Right lobe of liver (tissue), 6 donors: ENCODE data around the gene NARS2. TPM values are rescaled to one million over a fixed set of nuclear protein-coding genes. Genes with fewer than 3 reads are reported as not detected.
A peak's percentile ranks its signal among the peaks of the same experiment; 100 is the strongest.

Experiments used
- ATAC-seq, 4 donors: fragments of 200-7000 bp; cut with Tn5 transposase; one replicate each; pipeline ENCODE4 v1.9.1; 2020; ENCODE audit warnings: mild to moderate bottlenecking in 4 of 4, moderate library complexity in 4 of 4
- DNase-seq, 3 donors: peaks; one replicate each; pipeline ENCODE4 v3.0.0-alpha.2; 2020
- H3K27ac ChIP-seq, 3 donors: fragments of 200-600 bp; one replicate each; pipeline ENCODE4 v1.8.0; 2022
- H3K27me3 ChIP-seq, 2 donors: fragments of 200-600 bp; one replicate each; pipeline ENCODE4 v1.8.0; 2022
- H3K36me3 ChIP-seq, 4 donors: fragments of 200-600 bp; sonication (generic) in 1 of 4; one replicate each; pipeline versions ENCODE4 v1.5.1 to v1.8.0; 2017 to 2022; ENCODE audit warnings: control low read depth in 1 of 4
- H3K4me1 ChIP-seq, 4 donors: fragments of 200-600 bp; sonication (generic) in 1 of 4; one replicate each; pipeline versions ENCODE4 v1.5.1 to v1.8.0; 2017 to 2022; ENCODE audit warnings: control low read depth in 1 of 4
- H3K4me3 ChIP-seq, 3 donors: fragments of 200-600 bp; one replicate each; pipeline ENCODE4 v1.8.0; 2022
- H3K9me3 ChIP-seq, 4 donors: fragments of 200-600 bp; sonication (generic) in 1 of 4; one replicate each; pipeline versions ENCODE4 v1.5.1 to v1.8.0; 2017 to 2022; ENCODE audit warnings: control low read depth in 1 of 4
- POLR2A ChIP-seq: fragments of 450-650 bp; IDR thresholded peaks from one replicate; pipeline ENCODE4 v1.6.1; 2017; ENCODE audit warnings: antibody characterized with exemption, mild to moderate bottlenecking
- WGBS: methylation state at CpG from one replicate; pipeline ENCODE4 v1.1.6; 2018; ENCODE audit warnings: low coverage, low lambda C conversion rate; ENCODE audit not compliant: insufficient coverage; ENCODE audit errors: missing lambda C conversion rate; 5-methylcytosine and 5-hydroxymethylcytosine counted together
- intact Hi-C, 2 donors: fragments of 100-400 bp; cut with DNase I; formaldehyde crosslinking; loops; one replicate each; pipeline versions ENCODE4 v1.11.2 to v1.14.1; 2022
- total RNA-seq, 6 experiments: library from RNA; depleted of rRNA in 2 of 6; stranded (reverse); fragments of >200 nt in 2 of 6; fragmentation: NEBNext Ultra II Directional in 3 of 6; extraction: Animal tissue kit (Norgen Biotek cat#: 25700) in 3 of 6; gene quantifications; one replicate each; pipeline versions ENCODE4 v1.1.0 to v1.2.4, GENCODE V29; 2016 to 2023
- TF ChIP-seq, protein P1 (sequence below), 4 donors: fragments of 200-600 bp in 3 of 4; fragments of 450-650 bp in 1 of 4; IDR thresholded peaks; one replicate each; pipeline versions ENCODE4 v1.5.1 to v1.8.0; 2016 to 2022; ENCODE audit warnings: antibody characterized with exemption in 4 of 4, mild to moderate bottlenecking in 2 of 4
- donor health status: DM: no; HTN: yes; CAD: no.
- donor health status: DM: no; HTN: no; CAD: no.
- donor health status: DM: no; HTN: no; CAD: no.
- donor health status: DM: no; HTN: yes; CAD: no.
- donor health status: DM: no; HTN: yes; CAD: no.

NARS2 gene
- total RNA-seq, 6 experiments from 2014 or later, result 11.5 to 17.4 (median 14.0) TPM

DNA sequence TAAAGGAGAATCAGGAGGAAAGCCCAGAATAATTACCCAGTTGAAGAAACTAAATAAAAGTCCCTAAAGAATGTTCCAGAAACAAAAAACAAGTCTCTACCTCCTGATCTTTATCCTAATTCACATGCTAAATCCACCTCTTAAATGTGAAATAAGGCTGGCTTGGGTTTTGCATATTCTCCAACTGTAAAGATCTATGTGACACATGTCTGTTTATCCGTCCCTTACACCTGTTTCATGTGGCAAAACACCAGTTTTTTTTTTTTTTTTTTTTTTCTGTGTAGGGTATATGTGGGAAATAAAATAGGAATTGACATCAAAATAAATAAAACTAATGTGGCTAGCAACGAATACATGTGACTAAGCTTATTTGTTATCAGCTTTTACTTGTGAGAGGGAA is 70.5 kb downstream of the NARS2 start:
- Histone ChIP-seq H3K36me3 (no peaks in the 10 kb centered on the region), H3K27me3 (no peaks in the 10 kb centered on the region)
- WGBS, result 65% methylated on average over 2 of the region's 2 CpGs

DNA sequence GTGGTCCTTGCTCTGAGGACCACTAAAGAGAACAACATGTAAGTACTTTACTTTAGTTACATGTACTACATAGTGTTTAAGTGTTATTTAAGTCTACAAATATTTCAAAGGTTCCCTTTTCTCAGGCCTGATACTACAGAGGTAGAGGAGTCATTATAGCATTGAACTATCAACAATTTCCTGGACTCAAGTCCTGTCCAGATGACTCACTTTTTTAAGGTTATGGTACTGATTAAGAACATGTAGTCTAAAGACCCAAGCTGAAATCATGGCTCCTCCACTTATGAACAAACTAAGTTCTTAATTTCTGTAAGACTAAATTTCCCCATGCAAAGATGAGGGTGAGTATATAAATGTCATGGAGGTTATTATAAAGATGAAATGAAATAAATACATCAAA is 74.7 kb downstream of the NARS2 start:
- no peaks in the 10 kb centered on the region for H3K36me3 ChIP-seq
- no peaks in the 10 kb centered on the region for H3K9me3 ChIP-seq
- TF ChIP-seq, protein P1, sequence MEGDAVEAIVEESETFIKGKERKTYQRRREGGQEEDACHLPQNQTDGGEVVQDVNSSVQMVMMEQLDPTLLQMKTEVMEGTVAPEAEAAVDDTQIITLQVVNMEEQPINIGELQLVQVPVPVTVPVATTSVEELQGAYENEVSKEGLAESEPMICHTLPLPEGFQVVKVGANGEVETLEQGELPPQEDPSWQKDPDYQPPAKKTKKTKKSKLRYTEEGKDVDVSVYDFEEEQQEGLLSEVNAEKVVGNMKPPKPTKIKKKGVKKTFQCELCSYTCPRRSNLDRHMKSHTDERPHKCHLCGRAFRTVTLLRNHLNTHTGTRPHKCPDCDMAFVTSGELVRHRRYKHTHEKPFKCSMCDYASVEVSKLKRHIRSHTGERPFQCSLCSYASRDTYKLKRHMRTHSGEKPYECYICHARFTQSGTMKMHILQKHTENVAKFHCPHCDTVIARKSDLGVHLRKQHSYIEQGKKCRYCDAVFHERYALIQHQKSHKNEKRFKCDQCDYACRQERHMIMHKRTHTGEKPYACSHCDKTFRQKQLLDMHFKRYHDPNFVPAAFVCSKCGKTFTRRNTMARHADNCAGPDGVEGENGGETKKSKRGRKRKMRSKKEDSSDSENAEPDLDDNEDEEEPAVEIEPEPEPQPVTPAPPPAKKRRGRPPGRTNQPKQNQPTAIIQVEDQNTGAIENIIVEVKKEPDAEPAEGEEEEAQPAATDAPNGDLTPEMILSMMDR (IDR thresholded peaks at IDR 0.05), result no peak
- no peak for TF ChIP-seq POLR2A
- ATAC-seq (no peak), DNase-seq (no peak)
- H3K27ac ChIP-seq, result no peak overlapping the region
- H3K4me3 ChIP-seq, result no peak overlapping the region
- intact Hi-C loops, result no loop called here
- no peaks in the 10 kb centered on the region for H3K27me3 ChIP-seq
- H3K4me1 ChIP-seq, result peaks cover 0 to 12% (median 0%) of the 10 kb centered on the region in 4 donors

More for the DNA sequence above, 70.5 kb downstream of the NARS2 start:
- H3K4me1 ChIP-seq, result no peaks in the 10 kb centered on the region
- no peak overlapping the region for H3K4me3 ChIP-seq
- H3K9me3 ChIP-seq, result no peaks in the 10 kb centered on the region
- intact Hi-C loops, result no loop called here
- H3K27ac ChIP-seq, result no peak overlapping the region
- DNase-seq (no peak), ATAC-seq (no peak)
- TF ChIP-seq, protein P1 (IDR thresholded peaks at IDR 0.05), result no peak
- TF ChIP-seq POLR2A, result no peak

DNA sequence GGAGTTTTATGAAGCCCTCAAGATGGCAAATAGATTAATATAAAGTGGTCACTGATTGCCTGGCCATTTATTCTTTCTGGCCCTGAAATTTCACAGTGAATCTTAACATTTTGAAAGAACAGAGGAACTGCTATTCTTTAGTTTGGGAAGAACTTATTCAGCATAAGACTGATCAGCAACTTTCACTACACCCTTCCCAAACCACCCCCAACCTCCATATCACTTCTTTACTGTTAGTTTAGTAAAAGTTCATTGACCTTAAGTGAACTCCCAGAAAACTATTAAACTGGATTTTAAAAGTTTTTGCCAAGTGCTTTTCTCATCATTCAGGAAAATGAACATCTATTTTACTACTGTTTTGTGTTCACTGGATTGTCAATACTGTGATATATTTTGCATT is 77.4 kb downstream of the NARS2 start:
- Histone ChIP-seq H3K9me3 (no peaks in the 10 kb centered on the region), H3K36me3 (no peaks in the 10 kb centered on the region), H3K27me3 (no peaks in the 10 kb centered on the region), H3K27ac (no peak overlapping the region), H3K4me3 (no peak overlapping the region), H3K4me1 (peaks cover 0 to 12% (median 0%) of the 10 kb centered on the region in 4 donors)
- TF ChIP-seq, protein P1 (IDR thresholded peaks at IDR 0.05), result no peak
- no peak for TF ChIP-seq POLR2A
- intact Hi-C loops, result no loop called here
- DNase-seq (no peak), ATAC-seq (peak; percentile 28 to 77 (median 58))

DNA sequence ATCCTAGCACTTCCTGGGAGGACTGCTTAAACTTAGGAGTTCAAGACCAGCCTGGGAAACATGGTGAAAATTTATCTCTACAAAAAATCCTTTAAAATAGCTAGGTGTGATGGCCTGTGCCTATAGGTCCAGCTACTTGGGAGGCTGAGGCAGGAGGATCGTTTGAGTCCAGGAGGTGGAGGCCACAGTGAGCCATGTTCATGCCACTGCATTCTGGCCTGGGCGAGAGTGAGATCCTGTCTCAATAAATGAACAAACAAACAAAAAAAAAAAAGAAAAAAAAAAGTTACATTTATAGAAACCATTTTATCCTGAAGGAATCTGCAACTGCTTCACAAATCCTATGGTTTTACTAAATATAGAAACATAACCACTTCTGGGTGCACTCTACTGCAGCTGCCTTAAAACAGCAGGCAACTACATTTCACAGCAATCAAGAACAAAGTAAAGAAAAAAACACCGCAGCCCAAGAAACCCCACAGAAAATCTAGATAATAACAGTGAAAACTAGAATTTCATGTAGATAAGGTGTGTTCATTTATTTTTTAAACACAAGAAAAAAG is 81.2 kb downstream of the NARS2 start:
- 92% methylated on average over 2 of the region's 3 CpGs for WGBS

More for the DNA sequence above, 81.2 kb downstream of the NARS2 start:
- DNase-seq, result no peak
- intact Hi-C loops, result no loop called here
- ATAC-seq, result no peak
- Histone ChIP-seq H3K27me3 (no peaks in the 10 kb centered on the region), H3K4me3 (no peak overlapping the region), H3K27ac (no peak overlapping the region), H3K4me1 (peaks cover 0 to 12% (median 0%) of the 10 kb centered on the region in 4 donors), H3K9me3 (no peaks in the 10 kb centered on the region), H3K36me3 (no peaks in the 10 kb centered on the region)
- no peak for TF ChIP-seq POLR2A
- TF ChIP-seq, protein P1 (IDR thresholded peaks at IDR 0.05), result no peak
